Ureter (tissue), 1 donor: ENCODE data around the gene ATP5F1C. TPM values are rescaled to one million over a fixed set of nuclear protein-coding genes. Genes with fewer than 3 reads are reported as not detected.
"Not testable (repeated sequence)": the region's sequence is repeated elsewhere in the genome, so short reads cannot be mapped to it uniquely, and the experiment has no call there.

ENCODE experiments used
- DNase-seq: peaks from one replicate; pipeline ENCODE4 v3.0.0-alpha.2; 2020; ENCODE audit warnings: low spot score
- total RNA-seq: library from RNA; stranded (reverse); gene quantifications from one replicate; pipeline ENCODE4 v1.2.4, GENCODE V29; 2023
- donor health status: DM: yes; HTN: yes; CAD: no.

Gene ATP5F1C
- total RNA-seq, 1 donor from 2014 or later: 273 TPM

DNA sequence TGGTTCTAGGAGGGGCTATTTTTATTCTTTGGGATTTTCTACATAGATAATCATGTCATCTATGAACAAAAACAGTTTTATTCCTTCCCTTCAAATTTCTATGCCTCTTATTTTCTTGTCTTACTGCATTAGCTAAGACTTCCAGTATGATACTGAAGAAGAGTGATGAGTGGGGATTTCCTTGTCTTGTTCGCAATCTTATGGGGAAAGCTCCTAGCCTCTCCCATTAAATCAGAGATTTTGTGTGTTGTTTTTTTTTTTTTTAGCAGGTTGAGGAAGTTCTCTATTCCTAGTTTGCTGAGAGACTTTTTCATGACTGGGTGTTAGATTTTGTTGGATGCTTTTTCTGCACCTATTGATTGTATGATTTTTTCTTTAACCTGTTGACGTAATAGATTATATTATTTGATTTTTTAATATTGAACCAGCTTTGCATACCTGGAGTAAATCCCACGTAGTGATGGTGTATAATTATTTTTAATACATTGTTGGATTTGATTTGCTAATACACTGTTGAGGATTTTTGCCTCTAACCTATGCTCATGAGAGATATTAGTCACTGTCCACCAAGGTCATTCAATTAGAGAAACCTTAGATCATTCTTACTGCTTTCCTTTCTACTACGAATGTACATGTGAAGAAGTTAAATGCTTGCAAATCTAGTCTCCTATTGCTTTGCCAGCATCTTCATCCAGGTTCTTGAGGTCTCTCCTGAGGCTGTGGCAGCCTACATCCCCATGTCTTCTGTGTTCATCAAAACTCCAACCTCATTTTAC lies 6.5 kb downstream of the ATP5F1C start:
- DNase-seq: no peak

DNA sequence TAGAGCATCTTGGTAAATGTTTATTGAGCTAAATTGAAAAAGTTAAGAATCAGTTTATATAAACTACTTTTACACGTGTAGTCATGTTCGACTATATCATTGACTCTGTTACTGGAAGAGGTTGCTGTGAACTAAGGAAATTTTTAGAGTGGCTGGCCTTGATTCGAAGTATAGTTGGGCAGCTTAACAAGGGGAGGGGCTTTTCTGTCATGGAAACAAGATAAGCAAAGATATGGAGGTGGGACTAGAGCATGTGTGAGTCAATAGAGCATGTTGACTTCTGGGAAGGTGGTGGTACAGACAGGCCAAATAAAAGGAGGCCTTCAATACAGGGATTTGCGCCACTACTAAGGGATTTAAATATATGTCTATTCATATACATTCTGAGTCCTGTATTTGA lies 7.6 kb downstream of the ATP5F1C start:
- DNase-seq: no peak

DNA sequence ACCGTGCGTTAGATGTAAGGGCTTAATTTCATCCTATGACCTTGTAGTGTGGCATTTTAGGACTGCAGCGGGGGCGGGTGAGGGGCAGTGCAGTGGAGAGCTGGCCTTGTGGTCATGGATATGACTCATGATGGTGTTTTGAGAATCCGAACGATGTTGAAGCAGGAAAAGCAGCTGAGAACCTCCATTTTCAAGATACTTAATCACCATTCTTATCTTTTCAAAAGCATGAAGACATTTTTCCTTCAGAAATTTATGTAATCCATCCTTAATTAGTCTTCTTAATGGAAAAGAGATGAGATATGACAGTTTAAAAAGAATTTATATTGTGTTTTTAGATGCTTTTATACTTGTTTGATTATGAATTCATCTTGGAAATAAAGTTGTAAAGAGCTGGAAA lies 9.6 kb downstream of the ATP5F1C start:
- DNase-seq: no peak

DNA sequence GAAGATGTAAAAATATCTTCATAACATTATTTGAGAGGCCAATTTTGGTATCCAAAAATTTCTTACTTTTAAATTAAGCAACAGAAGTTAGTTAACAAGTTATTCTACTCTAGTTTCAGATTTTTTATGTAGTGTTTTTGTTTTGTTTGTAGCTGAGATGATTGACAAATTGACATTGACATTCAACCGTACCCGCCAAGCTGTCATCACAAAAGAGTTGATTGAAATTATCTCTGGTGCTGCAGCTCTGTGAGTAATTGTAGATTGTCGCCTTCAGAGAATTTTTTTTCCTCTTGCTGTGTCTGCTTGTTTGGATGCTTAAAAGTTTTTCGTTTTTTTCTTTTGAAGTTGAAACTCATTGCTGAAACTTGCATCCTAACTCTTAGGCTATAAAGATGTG lies 14.6 kb downstream of the ATP5F1C start:
- no peak for DNase-seq

DNA sequence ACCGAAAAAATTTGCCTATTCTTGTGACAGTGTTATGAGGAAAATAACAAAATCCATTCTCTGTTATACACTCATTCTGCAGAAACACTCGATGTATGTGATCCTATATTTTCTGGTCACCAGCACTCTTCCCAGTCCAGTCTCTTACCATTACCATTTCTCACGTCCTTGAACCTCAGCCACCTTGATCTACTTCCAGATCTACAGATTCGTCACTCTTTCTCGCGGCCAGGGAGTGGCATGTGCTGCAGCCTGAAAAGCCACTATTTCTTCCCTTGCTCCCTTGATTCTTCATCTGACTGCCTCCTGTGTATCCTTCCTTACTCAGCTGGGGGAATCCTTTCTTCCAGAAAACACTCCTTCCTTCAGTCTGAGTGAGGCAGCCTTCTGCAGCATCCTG lies 16.2 kb downstream of the ATP5F1C start:
- no peak for DNase-seq

DNA sequence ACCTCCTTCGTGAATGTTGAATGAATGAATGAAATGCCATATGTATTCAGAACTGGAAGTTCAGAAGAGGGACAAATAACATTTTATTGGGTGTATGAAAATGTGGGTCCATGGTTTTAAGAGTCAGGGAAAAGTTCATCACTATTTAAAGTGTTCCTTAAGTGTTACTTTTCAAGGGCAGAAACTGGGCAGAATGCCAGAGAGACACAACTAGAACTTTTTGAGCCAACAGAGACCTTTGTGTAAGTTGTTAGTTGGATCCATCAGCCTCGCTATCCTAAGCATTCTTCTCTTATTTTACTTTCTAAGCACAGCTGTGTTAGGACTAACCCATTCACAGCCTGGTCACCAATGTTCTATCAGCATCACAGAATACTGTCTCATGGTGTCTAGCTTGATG lies 16.8 kb downstream of the ATP5F1C start:
- DNase-seq: no peak

DNA sequence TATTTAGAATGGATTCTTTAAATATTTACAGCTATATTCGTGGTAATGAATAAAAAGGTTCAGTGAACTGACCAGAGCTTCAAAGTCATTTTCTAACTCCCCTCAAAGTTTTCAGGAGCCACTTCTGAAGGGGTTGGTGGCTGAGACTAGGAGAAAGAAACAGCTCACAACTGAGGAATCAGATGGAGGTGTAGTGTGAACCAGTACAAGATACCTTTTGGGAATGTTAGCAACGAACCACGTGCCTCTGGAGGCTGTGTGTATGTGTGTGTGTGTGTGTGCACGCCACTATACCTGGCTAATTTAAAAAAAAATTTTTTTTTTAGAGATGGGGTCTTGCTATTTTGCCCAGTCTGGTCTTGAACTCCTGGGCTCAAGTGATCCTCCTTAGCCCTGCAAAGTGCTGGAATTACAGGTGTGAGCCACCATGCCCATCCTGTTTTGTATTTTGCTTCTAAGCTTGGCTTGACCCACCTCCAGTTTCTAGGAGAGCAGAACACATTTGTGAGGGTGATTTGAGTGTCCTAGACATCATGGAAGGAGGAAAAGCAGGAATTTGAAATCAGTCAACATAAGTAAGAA lies 20.8 kb downstream of the ATP5F1C start:
- no peak for DNase-seq

DNA sequence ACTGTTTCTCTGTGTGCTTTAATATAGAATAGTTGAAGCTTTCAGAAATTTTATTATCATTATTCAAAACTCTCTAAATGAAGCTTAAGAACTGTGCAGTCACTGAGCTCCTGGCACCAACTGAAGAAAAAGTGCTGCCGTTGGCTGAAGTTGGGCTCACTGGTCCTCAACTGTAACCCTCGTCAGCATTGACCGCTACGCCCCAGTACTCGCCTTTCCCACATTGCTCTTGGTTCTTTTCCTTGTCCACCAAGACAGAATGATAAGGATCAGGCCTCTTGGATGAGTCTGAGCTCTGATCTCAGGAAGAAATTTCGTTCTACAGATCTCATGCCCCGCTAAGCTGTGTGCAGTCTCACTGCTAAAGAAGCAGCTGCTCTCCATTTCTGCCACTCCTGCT lies 22.5 kb downstream of the ATP5F1C start:
- DNase-seq: no peak

DNA sequence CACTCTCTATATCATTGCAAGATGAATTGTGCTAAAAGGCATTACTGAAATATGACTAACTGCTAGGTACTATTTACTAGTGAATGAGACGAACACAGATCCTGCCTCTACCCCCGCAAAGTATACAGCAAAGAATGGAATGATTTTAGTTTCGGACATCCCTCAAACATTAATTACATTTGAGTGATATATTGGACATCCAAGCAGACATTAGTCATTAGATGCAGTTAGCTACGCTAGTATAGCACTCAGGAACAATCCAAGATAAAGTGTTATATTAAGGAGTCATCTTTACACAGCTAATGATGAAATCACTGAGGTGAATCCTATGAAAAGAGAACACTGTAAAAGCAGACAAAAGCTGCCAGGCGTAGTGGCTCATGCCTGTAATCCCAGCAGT lies 23.0 kb downstream of the ATP5F1C start:
- no peak for DNase-seq

DNA sequence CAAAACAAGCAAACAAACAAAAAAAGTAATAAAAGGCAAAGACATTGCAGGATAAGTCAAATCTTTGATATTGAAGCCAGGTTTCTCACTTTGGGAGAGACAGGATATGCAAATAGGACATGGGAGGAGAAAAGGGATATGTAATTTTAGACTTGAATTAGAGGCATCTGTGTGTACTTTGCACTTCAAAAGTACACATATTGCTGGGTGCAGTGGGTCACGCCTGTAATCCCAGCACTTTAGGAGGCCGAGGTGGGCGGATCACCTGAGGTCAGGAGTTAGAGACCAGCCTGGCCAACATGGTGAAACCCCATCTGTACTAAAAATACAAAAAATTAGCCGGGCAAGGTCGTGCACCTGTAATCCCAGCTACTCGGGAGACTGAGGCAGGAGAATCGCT lies 23.8 kb downstream of the ATP5F1C start:
- DNase-seq: not testable (repeated sequence)

DNA sequence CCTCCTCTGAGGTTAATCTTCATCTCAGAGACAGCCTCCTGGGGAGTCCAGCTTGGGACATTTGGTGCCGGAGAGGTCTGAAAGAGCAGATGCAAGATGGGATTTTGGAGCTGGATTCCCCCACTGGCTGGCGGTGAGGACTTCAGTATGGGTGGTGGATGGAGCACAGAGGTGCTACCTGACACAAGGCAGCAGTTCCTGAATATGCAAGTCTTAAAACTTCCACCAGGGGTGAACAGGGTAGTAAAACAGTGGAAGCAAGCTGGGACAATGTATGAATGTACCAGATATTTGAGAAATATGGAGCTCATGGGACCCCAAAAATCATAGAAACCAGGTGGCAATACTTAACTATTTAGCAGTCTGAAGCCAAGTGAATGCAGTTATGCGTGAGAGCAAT lies 25.5 kb downstream of the ATP5F1C start:
- no peak for DNase-seq

DNA sequence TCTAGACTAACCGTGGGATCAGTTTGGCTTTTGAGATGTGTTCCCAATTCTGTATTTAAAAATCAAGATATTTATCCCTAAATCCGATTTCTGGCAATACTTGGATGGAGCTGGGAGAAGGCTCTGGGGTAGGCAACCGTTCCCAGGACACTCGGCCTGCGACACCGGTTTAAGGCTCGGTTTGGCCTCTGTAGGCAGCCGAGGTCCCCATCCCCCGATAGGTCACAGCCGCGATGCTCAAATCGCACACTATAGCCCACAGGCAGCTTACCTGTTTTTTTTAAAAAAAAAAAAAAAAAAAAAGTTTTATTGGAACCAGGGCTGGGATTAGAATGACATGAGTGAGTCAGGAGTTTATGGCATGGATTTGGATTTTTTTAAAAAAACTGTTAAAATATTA lies 29.6 kb downstream of the ATP5F1C start:
- no peak for DNase-seq

DNA sequence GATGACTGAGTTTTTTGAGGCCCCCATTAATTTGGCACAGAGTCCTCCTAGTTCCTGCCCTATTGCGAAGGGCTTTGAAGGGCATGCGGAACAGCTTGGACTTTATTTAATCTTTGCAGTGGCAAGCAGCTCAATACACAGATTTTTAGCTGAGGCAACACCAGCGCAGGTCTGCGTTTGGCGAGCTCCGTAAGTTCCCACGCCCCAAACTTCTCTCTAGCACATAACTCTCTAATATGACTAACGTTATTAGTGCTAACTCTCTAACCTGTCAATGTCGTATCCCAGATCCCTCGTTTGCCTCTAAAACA lies 30.0 kb downstream of the ATP5F1C start:
- no peak for DNase-seq

DNA sequence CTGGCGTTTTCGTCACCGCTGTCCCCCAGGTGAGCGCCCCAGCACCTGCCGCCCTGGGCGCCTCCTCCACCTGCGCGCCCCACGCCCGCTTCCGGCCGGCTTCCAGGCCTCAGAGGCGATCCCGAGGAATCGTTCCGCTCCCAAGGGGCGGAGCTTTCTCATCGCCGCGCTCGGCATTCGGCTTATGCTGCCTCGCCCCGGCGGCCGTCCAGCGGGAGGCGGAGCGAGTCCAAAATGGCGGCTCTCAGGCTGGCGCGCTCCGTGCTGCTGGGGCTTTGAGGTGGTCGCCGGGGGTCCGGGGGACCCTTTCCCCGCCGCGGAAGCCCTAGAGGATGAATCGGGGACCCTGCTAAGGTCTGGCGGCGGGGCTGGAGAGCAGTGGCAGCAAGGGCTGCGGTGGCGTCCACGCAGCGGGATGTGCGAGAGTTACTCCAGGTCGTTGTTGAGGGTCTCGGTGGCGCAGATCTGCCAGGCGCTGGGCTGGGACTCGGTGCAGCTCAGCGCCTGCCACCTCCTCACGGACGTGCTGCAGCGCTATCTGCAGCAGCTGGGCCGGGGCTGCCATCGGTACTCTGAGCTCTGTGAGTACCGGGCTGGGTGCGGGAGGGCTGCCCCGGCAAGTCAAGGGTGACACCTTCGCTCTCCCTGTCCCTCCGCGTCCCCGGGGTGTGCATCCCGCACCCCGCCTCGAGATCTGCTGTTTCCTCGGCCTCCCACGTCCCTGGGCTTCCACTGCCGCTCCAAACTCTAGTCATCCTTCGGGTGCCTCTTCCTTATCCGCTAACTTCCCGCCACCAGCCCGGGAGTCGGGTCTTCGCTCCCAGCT lies 30.5 kb downstream of the ATP5F1C start, which contains the start of gene TAF3:
Gene TAF3, plus strand, starts transcription at position 211 of the 826 bp plus-strand sequence. Its CDS starts 205 bp downstream, at position 416.
- DNase-seq: peak; percentile 95

DNA sequence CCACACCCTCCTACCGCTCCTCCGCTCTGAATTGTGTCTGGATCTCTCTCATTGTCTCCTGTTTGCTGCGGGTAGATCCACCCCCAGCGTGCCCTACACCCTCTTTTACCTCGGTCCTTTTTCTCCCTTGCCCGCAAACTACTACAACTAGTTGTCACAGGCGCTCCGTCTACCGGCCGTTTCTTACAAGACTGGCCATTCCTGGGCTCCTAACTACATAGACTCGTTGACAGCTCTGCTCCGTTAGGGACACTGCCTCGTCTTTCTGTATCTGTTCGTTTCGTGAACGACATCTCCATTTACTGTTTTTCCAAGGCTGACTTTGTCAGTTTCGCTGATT lies 31.1 kb downstream of the ATP5F1C start:
- DNase-seq: no peak

DNA sequence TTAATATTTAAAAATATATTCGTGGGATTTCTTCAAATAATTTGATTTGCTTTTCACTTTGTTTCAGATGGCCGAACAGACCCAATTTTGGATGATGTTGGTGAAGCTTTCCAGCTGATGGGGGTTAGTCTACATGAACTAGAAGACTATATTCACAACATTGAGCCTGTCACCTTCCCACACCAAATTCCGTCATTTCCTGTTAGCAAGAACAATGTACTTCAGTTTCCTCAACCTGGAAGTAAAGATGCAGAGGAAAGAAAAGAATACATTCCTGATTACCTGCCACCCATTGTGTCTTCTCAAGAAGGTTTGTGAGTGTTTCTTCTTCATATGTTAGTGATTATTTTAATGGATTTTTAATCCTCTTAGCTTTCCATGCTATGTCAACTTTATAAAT lies 36.3 kb downstream of the ATP5F1C start:
- no peak for DNase-seq

DNA sequence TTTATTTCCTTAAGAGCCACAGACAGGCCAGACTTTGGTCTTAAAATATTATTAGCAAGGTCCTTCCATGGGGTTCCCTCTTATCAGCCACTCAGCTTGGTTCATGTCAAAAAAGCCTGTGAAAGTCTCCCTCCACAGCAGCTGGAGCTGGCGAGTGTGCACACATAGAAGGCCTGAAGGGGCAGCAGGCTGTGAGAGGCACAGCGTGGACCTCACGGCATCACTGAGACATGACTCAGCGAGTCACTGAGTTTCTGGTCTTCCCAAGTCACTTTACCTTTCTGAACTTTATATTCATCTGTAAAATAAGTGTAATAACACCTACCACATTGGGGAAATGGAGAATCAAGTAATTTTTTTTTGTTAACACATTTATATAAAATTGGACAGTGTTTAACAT lies 39.0 kb downstream of the ATP5F1C start:
- no peak for DNase-seq

DNA sequence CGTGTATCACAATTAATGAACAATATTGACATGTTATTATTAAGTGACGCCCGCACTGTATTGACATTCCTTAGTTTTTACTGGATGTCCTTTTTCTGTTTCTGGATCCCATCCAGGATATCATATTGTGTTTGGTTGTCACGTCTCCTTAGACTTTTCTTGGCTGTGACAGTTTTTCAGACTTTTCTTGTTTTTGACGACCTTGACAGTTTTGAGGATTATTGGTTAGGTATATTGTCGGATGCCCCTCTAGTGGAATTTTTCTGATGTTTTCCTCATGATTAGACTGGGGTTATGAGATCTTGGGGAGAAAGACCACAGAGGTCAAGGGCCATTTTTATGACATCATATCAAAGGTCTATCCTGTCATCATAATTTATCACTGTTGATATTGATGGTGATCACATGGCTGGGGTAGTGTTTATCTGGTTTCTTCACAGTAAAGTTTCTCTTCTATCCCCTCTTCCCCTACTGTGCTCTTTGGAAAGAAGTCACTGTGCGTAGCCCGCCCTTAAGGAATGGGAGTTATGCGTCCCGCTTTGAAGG lies 41.4 kb downstream of the ATP5F1C start:
- no peak for DNase-seq

DNA sequence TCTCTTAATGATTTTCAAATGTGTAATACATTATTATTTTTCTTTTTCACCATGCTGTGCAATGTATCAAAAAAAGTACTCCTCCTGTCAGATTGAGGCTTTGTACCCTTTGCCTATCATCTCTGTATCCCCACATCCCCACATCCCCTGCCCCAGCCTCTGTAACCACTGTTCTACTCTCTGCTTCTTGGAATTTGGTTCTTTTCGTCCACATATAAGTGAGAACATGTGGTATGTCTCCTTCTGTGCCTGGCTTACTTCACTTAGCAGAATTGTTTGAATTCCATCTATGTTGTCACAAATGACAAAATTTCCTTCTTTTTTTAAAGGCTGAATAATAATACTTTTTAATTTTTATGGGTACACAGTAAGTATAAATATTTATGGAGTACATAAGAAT lies 44.1 kb downstream of the ATP5F1C start:
- DNase-seq: no peak

DNA sequence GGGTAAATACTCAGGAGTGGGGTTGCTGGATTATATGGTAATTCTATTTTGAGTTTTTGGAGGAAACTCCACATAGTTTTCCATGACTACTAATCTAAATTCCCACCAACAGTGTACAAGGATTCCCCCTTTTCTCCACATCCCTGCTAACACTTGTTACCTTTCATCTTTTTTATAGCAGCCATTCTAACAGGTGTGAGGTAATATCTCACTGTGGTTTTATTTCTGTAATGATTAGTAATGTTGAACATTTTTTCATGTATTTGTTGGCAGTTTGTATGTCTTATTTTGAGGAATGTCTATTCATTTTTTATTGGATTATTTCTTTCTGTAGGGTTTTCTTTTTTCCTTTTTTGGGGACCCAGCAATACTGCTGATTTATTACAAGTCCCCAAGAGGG lies 45.2 kb downstream of the ATP5F1C start:
- no peak for DNase-seq

DNA sequence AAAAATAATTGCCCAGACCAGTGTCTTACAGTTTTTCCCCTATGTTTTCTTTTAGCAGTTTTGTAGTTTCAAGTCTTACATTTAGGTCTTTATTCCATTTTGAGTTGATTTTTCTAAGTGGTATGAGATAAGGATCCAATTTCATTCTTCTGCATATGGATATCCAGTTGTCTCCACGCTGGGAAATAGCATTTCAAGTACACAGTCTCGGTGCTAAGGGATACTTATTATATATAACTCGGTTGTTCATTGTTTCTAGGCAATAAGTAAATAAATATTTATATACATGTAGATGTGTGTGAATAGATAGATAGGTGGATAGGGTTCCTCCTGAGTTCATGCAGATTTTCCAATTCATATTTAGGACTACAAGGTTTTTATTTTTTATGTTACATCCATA lies 46.3 kb downstream of the ATP5F1C start:
- DNase-seq: no peak

DNA sequence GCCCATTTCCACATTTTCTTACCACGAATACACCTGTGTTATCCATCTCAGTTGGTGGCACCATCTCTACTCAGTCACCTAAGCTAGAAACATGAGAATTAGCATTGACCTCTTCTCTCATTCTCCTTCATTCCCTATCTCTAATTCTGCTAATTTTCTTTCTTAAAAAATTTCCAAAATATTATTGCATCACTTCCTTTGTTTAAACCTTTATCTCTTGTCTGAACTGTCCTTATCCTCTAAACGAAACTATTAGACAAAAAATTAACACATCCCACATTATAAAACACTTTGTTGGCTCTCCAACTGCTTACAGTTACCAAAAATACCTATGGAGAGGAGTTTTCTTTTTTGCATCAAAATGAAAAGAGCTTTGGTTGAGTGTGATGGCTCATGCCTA lies 48.6 kb downstream of the ATP5F1C start:
- DNase-seq: no peak

DNA sequence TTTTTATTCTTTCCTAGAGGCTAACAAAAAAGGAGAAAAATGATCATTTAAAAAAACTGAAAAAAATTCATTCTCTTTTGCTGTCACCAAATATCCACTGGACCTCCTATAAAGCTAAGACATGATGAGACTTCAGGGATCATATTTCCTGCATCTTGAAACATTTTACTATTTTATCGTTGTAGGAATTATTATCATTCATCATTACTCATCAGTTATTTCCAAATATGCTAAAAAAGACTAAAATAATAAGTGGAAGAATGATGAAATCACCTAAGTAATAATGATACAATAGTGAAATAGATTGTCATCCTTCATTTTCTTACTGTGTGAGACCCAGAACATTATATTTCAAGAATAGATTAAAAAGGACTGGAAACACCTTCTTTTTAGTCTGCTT lies 58.6 kb downstream of the ATP5F1C start:
- DNase-seq: no peak
